HG03196 (cell line): ENCODE results near the gene MAEA.
"Not testable (repeated sequence)": the region's sequence is repeated elsewhere in the genome, so short reads cannot be mapped to it uniquely, and the experiment has no call there.

ENCODE experiments used
- ATAC-seq: cut with Tn5 transposase; IDR thresholded peaks from one replicate; pipeline ENCODE4 v1.9.1; 2021; ENCODE audit not compliant: unreplicated experiment

The MAEA gene

GRCh38 chr4:1364217-1364616 lies 74.5 kb downstream of the MAEA start:
- ATAC-seq = no peak

- no peak for ATAC-seq
Observed at GRCh38 chr4:1364748-1365147, 75.1 kb downstream of the MAEA start.

- ATAC-seq = no peak
Observed at GRCh38 chr4:1365271-1366178, 75.8 kb downstream of the MAEA start.

DNA sequence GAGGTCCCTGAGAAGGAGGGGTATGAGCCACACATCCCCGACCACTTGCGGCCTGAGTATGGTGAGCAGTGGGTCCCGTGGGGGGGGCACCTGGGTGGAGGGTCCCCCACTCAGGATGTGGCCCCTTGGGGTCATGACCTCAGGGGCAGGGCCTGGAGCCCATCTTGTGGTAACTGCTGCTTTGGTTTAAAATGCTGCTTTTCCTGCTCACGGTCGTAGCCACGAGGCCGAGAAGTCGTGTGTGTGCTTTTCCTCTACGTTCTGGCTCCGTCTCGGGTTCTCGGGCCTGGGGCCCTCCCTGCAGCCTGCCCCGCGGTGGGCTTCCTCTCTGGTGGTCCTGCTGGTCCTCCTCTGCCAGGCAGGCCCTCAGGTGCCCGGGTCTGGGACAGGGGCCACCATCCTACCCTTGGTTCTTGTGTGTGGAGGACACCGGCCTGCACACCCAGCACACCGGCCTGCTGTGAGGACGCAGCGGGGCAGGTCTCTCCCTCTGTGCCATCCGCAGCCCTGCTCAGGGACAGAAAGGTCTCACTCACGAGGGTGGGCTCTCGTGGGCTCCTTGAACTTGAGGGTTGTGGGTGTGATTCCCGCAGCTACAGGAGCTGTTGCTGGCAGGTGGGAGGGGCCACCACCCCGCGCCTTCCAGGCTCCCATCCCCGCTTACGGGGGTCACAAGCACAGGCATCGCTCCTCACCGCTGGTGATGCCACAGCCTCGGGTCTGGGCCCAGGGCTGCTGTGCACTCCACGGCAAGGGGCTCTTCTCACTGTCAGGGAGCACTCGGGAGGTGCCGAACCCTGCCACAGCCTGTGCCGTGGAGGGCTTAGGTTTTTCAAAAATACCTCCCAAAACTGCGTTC lies 76.9 kb downstream of the MAEA start:
- ATAC-seq = no peak

DNA sequence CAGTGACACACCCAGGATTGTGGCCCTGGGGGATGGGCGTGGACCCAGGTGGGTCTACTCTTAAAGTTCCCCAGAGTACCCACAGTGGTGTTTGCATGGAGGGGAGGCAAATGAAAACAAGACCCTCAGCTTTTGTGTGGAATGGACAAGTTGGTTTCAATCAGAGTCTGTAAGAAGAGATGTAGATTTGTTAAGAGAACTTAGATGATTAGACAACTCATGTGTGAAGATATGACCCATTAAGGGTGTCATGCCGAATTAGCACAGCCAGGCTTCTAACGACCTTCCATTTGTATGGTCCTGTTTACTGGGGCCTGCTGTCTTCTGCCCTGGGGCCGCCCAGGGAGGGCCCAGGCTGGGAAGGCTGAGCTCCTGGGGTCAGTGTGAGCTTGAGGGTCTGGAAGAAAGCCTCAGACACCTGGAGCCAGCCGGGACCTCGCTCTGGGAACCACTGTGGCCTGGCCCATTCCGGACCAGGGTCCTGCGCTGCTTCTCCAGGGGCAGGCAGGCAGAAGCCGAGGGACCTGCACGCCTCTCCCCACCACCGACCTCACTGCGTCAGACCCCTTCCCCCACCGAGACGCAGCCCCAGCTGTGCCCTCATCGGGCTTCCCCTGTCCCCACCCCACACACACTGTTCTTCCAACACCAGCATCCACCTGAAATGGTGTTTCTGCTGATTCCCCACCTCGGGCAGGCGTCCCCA lies 77.7 kb downstream of the MAEA start:
- no peak for ATAC-seq

DNA sequence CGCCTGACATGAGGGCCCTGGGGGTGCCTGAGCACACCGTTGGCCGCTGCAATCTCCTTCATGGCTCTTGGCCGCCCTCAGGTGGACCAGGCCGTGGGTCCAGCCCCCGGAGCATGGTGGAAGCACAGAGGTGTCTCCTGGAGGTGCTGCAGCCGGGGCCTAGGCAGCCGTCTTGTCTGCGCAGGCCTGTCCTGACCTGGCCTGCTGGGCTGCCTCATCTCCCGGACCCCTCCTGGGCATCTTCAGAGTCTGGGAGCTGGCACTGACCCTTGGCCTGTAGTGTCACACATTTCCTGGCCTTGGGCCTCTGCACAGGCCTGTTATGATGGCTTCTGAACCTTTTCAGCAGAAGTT lies 78.2 kb downstream of the MAEA start:
- ATAC-seq = no peak

GRCh38 chr4:1368421-1369090 lies 78.9 kb downstream of the MAEA start:
- no peak for ATAC-seq

DNA sequence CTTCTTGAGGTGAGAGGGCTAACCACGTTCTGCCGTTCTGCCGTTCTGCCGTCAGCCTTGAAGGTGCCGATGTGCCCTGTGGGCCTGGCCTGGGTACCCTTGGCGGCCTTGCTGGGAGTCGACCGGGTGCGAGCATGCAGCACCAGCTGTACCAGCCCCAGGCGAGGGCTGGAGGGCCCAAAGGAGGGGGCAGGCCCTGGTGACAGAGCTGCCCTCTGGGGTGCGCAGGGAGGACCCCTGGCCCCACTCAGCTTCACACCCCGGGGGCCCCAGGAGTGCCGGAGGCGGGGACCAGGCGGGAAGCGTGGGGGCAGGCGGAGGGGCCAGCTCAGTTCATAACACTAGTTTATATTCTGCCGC lies 79.4 kb downstream of the MAEA start:
- ATAC-seq = no peak

DNA sequence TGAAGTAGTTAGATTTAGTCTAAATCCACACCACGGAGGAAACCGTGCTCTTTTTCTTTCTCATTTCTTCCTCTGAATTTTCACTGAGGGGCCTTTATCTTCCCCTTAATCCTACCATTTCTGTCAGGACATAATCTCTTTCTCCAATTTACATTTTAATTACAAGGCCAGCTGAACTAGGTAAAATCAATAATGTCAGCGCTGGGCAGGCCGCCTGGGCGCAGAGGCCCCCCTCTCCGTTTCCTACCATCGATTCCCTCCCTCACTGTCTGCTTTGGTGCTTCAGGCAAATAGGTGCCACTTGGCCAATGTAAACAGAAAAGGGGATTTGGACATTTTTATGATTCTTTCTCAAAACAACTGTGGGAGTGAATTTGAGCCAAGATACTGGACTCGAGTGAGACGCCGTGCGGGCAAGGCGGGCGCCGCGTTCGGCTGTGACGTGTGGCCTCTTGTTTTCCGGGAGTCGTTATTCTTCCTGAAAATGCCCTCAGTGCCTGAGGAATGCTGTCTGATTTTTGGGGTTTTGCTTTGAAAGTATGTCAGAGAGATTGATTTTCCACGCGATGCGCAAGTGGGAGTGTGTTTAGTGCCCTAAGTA lies 79.9 kb downstream of the MAEA start:
- no peak for ATAC-seq

GRCh38 chr4:1370321-1371124 lies 80.8 kb downstream of the MAEA start:
- no peak for ATAC-seq

DNA sequence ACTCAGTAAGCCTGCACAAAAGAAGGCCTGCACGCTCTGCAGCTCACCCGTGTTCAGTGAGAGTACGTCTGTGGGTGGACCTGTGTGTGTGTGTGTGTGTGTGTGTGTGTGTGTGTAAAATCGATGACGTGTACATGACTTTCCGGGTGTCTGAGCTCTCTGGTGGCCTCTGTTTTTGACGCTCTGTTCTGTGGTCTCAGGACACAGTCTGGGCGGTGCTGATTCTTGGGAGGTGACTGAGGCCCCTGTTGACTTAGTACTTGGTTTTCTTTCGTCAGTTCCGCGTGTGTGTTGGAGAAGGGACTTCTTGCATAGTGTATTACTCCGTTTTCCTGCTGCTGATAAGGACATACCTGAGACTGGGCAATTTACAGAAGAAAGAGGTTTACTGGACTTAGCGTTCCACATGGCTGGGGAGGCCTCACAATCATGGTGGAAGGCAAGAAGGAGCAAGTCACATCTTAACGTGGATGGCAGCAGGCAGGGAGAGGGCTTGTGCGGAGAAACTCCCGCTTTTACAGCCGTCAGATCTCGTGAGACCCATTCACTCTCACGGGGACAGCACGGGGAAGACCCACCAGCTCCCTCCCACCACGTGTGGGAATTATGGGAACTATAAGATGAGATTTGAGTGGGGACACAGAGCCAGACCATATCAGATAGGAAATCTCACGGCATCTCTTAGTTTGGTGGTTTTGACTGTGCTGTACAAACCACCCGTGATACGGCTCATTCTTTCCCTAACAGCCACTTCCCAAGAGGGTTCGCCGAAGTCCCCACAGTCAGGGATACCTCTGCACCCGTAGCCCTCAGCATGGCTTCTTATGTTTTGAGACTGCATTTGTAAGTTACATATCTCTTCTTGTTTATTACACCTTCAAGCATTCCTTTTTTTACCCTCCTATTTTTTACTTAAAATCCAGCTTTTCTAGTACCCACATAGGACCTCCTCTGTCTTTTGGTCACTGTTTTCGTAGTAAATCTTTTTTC lies 81.8 kb downstream of the MAEA start:
- ATAC-seq = no peak

DNA sequence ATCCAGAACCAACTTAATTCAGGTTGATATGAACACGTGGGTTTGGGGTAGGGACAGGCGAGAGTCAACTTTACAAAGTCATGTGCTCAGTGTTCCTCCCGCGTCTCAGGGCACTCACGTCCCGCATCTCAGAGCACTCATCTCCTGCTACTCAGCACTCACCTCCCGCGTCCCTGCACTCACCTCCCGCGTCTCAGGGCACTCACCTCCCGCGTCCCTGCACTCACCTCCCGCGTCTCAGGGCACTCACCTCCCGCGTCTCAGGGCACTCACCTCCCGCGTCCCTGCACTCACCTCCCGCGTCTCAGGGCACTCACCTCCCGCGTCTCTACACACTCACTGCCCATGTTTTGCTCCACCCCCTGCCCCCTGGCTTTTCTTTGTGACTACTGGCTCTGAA lies 82.9 kb downstream of the MAEA start:
- not testable (repeated sequence) for ATAC-seq

DNA sequence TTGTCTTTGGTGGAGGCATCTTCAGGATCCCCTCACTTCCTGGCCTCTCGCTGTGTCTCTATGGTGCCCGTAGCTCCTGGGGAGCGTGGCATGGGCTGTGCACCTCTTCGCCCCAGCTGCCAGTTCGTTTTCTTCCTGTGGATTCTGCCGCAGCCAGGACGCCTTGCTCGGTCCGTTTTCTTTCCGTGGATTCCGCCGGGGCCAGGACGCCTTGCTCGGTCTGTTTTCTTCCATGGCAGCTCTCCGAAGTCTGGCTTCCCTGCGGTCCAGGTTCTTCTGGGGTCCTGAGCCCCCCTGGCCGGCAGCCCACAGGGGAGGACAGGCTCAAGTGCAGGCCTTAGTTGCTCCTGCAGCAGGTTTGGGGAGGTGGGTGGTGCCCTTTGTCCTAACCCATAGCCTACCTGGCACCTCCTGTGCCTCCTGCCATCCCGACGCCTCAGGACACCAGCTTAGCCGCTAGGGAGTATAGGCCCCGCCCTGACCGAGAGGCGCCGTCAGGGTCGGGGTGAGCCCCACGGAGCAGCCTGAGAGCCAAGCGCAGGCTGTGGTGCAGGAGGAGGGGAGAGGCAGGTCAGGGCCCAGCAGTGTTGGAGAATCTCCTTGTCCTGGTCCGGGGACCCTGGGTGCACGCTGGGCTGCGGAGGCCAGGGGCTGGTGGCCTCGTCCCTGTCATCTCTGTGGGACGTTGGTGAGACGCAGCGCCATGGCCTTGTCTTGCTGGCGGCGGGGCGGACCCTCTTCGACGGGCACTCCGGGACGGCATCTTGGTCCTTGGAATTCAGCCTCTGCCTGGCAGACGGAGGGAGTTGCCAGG lies 84.4 kb downstream of the MAEA start:
- ATAC-seq = no peak

- no peak for ATAC-seq
Observed at GRCh38 chr4:1374706-1375045, 85.0 kb downstream of the MAEA start.

DNA sequence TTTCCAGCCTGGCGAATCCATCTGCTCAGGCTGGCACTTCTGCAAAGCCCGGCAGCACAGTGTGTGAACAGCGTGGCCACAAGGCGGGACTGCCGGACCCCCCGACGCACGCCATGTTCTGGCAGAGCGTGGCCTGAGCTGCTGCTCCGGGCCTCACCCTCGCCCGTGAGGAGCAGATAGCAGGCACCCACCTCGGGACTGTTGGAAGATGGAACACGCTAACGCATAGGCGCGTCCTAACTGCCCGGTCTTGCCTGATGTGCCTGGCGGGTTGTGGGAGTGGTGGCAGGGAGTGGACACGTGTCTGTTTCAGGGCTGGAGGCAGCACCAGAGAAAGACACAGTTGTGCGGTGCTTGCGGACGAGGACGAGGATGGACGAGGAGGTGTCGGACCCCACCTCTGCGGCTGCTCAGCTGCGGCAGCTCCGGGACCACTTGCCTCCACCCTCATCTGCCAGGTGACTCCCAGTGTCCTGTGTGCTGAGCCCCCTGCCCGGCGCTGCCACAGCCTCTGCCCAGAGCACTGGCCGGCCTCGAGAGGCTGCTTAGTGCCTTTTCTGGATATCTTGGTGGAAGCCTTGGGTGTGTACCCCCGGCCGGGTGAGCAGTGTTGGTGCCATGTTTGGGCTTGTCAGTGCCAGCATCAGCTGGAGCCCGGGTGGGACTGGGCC lies 85.5 kb downstream of the MAEA start:
- ATAC-seq = no peak

- no peak for ATAC-seq
Observed at GRCh38 chr4:1375761-1376322, 86.2 kb downstream of the MAEA start.

GRCh38 chr4:1376391-1376840 lies 86.7 kb downstream of the MAEA start:
- no peak for ATAC-seq
